Lower lobe of right lung (tissue), 2 donors: ENCODE data around the gene GMFB. TPM values are rescaled to one million over a fixed set of nuclear protein-coding genes. Genes with fewer than 3 reads are reported as not detected.

Experiments
- ATAC-seq, 2 donors: fragments of 200-7000 bp; cut with Tn5 transposase; one replicate each; pipeline ENCODE4 v1.9.1; 2020 to 2022; ENCODE audit warnings: mild to moderate bottlenecking in 2 of 2, moderate library complexity in 2 of 2
- DNase-seq: peaks from one replicate; pipeline ENCODE4 v3.0.0-alpha.2; 2020
- H3K27ac ChIP-seq: fragments of 200-600 bp; one replicate; pipeline ENCODE4 v1.8.0; 2022
- H3K27me3 ChIP-seq: fragments of 200-600 bp; one replicate; pipeline ENCODE4 v1.8.0; 2022; ENCODE audit warnings: low read depth
- H3K36me3 ChIP-seq: fragments of 200-600 bp; one replicate; pipeline ENCODE4 v1.8.0; 2022; ENCODE audit warnings: mild to moderate bottlenecking
- H3K4me1 ChIP-seq: fragments of 200-600 bp; one replicate; pipeline ENCODE4 v1.8.0; 2022
- H3K4me3 ChIP-seq: fragments of 200-600 bp; one replicate; pipeline ENCODE4 v1.8.0; 2022; ENCODE audit warnings: mild to moderate bottlenecking
- H3K9me3 ChIP-seq: fragments of 200-600 bp; one replicate; pipeline ENCODE4 v1.8.0; 2022
- CTCF ChIP-seq: fragments of 200-600 bp; IDR thresholded peaks from one replicate; pipeline ENCODE4 v1.8.0; 2022; ENCODE audit warnings: antibody characterized with exemption, mild to moderate bottlenecking
- intact Hi-C: fragments of 100-400 bp; cut with DNase I; formaldehyde crosslinking; loops from one replicate; pipeline ENCODE4 v1.11.0; 2022
- long read RNA-seq: library from polyadenylated mRNA; unstranded; transcript quantifications from one replicate; pipeline ENCODE4 v2.0.0, GENCODE V29; 2021
- total RNA-seq: library from RNA; stranded (reverse); fragmentation: NEBNext Ultra II Directional; extraction: Animal tissue kit (Norgen Biotek cat#: 25700); gene quantifications from one replicate; pipeline ENCODE4 v1.2.1, GENCODE V29; 2021
- donor health status: DM: no; HTN: yes; CAD: no; lungs with severe emphysema.

The GMFB gene
- 41.4 TPM for total RNA-seq
- long read RNA-seq, full-length matches to known transcripts, result 32 of 38 reads
- long read RNA-seq, partial matches to known transcripts, result 0 of 38 reads
- long read RNA-seq, other reads (novel, unspliced or antisense), result 6 of 38 reads

- intact Hi-C loops, result no loop called here
- peak; percentile 95 for DNase-seq
- Histone ChIP-seq H3K9me3 (no peaks in the 10 kb centered on the region), H3K4me1 (peaks cover 52% of the 10 kb centered on the region), H3K27me3 (no peaks in the 10 kb centered on the region), H3K4me3 (peak within 1 kb of the TSS; percentile 74), H3K36me3 (no peaks in the 10 kb centered on the region), H3K27ac (peak within 1 kb of the TSS; percentile 93)
- ATAC-seq, result peak; percentile 98 to 99
- peak; percentile 50 for TF ChIP-seq CTCF
These were observed at the start of gene GMFB for GRCh38 chr14:54488646-54489317. Gene GMFB (minus strand): TSS chr14:54488980. CDS start chr14:54488927, 53 bp downstream.

- Histone ChIP-seq H3K27me3 (no peaks in the 10 kb centered on the region), H3K9me3 (no peaks in the 10 kb centered on the region), H3K4me1 (no peaks in the 10 kb centered on the region), H3K36me3 (peaks cover 24% of the 10 kb centered on the region), H3K27ac (no peak overlapping the region), H3K4me3 (no peak overlapping the region)
- DNase-seq, result no peak
- ATAC-seq, result no peak
- TF ChIP-seq CTCF, result no peak
- intact Hi-C loops, result no loop called here
These were observed 49.3 kb upstream of the GMFB start for GRCh38 chr14:54538055-54538454.

GRCh38 chr14:54537651-54538050, 48.9 kb upstream of the GMFB start:
- no peaks in the 10 kb centered on the region for H3K4me1 ChIP-seq
- DNase-seq (no peak), ATAC-seq (no peak)
- no peak overlapping the region for H3K4me3 ChIP-seq
- peaks cover 24% of the 10 kb centered on the region for H3K36me3 ChIP-seq
- TF ChIP-seq CTCF, result no peak
- no peaks in the 10 kb centered on the region for H3K9me3 ChIP-seq
- no peaks in the 10 kb centered on the region for H3K27me3 ChIP-seq
- intact Hi-C loops, result no loop called here
- no peak overlapping the region for H3K27ac ChIP-seq

GRCh38 chr14:54535646-54536045, 46.9 kb upstream of the GMFB start:
- DNase-seq, result no peak
- peaks cover 32% of the 10 kb centered on the region for H3K36me3 ChIP-seq
- H3K4me1 ChIP-seq, result no peaks in the 10 kb centered on the region
- H3K4me3 ChIP-seq, result no peak overlapping the region
- H3K27me3 ChIP-seq, result no peaks in the 10 kb centered on the region
- ATAC-seq, result no peak
- no peak overlapping the region for H3K27ac ChIP-seq
- TF ChIP-seq CTCF, result no peak
- intact Hi-C loops, result no loop called here
- no peaks in the 10 kb centered on the region for H3K9me3 ChIP-seq

GRCh38 chr14:54535126-54535525, 46.3 kb upstream of the GMFB start:
- no peak for TF ChIP-seq CTCF
- Histone ChIP-seq H3K36me3 (peaks cover 33% of the 10 kb centered on the region), H3K27ac (no peak overlapping the region), H3K4me3 (no peak overlapping the region), H3K27me3 (no peaks in the 10 kb centered on the region), H3K4me1 (no peaks in the 10 kb centered on the region), H3K9me3 (no peaks in the 10 kb centered on the region)
- no peak for ATAC-seq
- intact Hi-C loops, result no loop called here
- no peak for DNase-seq
